ENCODE results near the gene VMP1.

VMP1 gene

DNA sequence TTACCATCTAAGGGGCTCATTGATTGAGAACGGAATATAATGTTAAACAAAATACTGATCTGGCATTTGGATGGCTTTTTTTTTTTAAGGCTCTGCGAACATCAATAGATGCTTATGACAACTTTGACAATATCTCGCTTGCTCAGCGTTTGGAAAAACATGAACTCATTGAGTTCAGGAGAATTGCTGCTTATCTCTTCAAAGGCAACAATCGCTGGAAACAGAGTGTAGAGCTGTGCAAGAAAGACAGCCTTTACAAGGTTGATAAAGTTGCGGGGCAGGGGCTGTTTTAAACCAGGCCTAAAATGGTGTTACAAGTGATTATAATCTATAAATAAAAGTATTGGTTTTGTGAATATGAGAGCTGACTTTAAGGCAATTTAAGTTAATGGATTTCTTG is 22.5 kb upstream of the VMP1 start:
- no peak for DNase-seq
- peaks cover 3% of the 10 kb centered on the region for H3K79me1 ChIP-seq (ENCODE audit: low read length)
- 100% methylated on average over 1 of the region's 6 CpGs for WGBS (ENCODE audit: extremely low coverage, insufficient coverage, low lambda C conversion rate)

DNA sequence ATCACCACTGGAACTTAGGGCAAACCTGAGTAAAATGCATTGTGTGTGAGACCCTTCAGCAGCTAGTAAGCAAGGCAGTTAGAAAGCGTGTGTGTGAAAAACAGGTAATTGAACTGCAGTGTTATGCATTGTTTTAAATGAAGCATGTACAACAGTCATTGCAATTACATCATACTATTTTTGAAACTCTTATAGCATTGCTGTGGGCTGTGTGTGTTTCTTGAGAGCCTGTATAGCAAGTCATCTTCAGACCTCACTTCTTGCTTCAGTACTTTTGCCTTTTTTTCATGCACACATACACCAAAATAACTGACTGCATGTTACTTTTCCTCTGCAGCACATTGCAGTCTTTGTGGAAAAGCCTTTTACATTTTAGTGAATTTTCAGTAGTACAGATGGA is 19.4 kb upstream of the VMP1 start:
- H3K4me3 ChIP-seq (ENCODE audit: low read length): no peak overlapping the region
- no peak overlapping the region for H3K27ac ChIP-seq (ENCODE audit: low read depth, low read length)
- no peak overlapping the region for H2BK15ac ChIP-seq (replicated peaks; ENCODE audit: low read depth)
- H3K18ac ChIP-seq (ENCODE audit: low read length): no peak overlapping the region
- no peak overlapping the region for H3K23ac ChIP-seq (ENCODE audit: low read length)
- H3K9ac ChIP-seq (ENCODE audit: low read length): no peak overlapping the region
- no peak overlapping the region for H2BK120ac ChIP-seq (ENCODE audit: low read depth, low read length)
- no peak overlapping the region for H2AK5ac ChIP-seq (ENCODE audit: low read length)
- H3K27me3 ChIP-seq (ENCODE audit: insufficient read depth, low read length, poor library complexity): no peaks in the 10 kb centered on the region
- no peaks in the 10 kb centered on the region for H3K4me1 ChIP-seq (ENCODE audit: control insufficient read depth, low read depth, low read length)
- H2BK5ac ChIP-seq (ENCODE audit: low read length): no peak overlapping the region
- no peak overlapping the region for H3K56ac ChIP-seq (ENCODE audit: low read length)
- no peak for DNase-seq
- H4K8ac ChIP-seq (ENCODE audit: low read depth, low read length): no peak overlapping the region
- no CpG with 5 or more reads among the region's 1 CpG for WGBS (ENCODE audit: extremely low coverage, insufficient coverage, low lambda C conversion rate)
- no peak overlapping the region for H4K5ac ChIP-seq (ENCODE audit: low read length)
- no peak overlapping the region for H3K4ac ChIP-seq (ENCODE audit: low read depth, low read length)
- H3K79me2 ChIP-seq (ENCODE audit: control insufficient read depth, insufficient read depth, low read length): no peaks in the 10 kb centered on the region
- peaks cover 10% of the 10 kb centered on the region for H3K36me3 ChIP-seq (ENCODE audit: control insufficient read depth, insufficient read depth, low read length)
- no peak overlapping the region for H3K4me2 ChIP-seq (ENCODE audit: low read length)
- peaks cover 3% of the 10 kb centered on the region for H3K79me1 ChIP-seq (ENCODE audit: low read length)

More for the DNA sequence above, 22.5 kb upstream of the VMP1 start:
- H2BK120ac ChIP-seq (ENCODE audit: low read depth, low read length): no peak overlapping the region
- H3K4me3 ChIP-seq (ENCODE audit: low read length): no peak overlapping the region
- H3K36me3 ChIP-seq (ENCODE audit: control insufficient read depth, insufficient read depth, low read length): peaks cover 17% of the 10 kb centered on the region
- no peak overlapping the region for H4K8ac ChIP-seq (ENCODE audit: low read depth, low read length)
- H3K79me2 ChIP-seq (ENCODE audit: control insufficient read depth, insufficient read depth, low read length): no peaks in the 10 kb centered on the region
- no peak overlapping the region for H3K4me2 ChIP-seq (ENCODE audit: low read length)
- no peak overlapping the region for H3K9ac ChIP-seq (ENCODE audit: low read length)
- H4K5ac ChIP-seq (ENCODE audit: low read length): no peak overlapping the region
- H3K4ac ChIP-seq (ENCODE audit: low read depth, low read length): no peak overlapping the region
- no peak overlapping the region for H2BK5ac ChIP-seq (ENCODE audit: low read length)
- no peak overlapping the region for H2AK5ac ChIP-seq (ENCODE audit: low read length)
- no peak overlapping the region for H3K56ac ChIP-seq (ENCODE audit: low read length)
- H3K18ac ChIP-seq (ENCODE audit: low read length): no peak overlapping the region
- H3K27ac ChIP-seq (ENCODE audit: low read depth, low read length): no peak overlapping the region
- H2BK15ac ChIP-seq (replicated peaks; ENCODE audit: low read depth): no peak overlapping the region
- no peak overlapping the region for H3K23ac ChIP-seq (ENCODE audit: low read length)
- no peaks in the 10 kb centered on the region for H3K4me1 ChIP-seq (ENCODE audit: control insufficient read depth, low read depth, low read length)
- no peaks in the 10 kb centered on the region for H3K27me3 ChIP-seq (ENCODE audit: insufficient read depth, low read length, poor library complexity)

DNA sequence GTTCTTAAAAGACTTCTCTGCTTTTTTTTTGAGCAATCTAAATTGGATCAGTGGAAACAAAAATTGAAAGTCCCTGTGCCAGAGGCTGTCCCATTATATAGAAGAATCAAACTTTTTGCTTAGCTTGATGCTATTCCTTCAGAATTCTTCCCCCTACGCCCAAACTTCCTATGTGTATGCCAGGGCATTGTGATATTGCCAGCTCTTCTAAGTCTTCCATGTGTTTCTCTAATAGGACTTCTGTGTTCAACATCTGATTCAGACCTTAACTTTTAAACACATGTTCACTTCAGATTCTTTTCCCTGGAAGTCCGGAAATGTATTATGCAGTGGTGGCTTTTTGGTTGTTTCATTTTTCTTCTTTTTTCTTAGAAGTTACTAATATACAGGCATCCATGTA is 19.0 kb upstream of the VMP1 start:
- no peak overlapping the region for H4K5ac ChIP-seq (ENCODE audit: low read length)
- DNase-seq: no peak
- H4K8ac ChIP-seq (ENCODE audit: low read depth, low read length): no peak overlapping the region
- WGBS (ENCODE audit: extremely low coverage, insufficient coverage, low lambda C conversion rate): no CpG with 5 or more reads among the region's 2 CpGs
- H2BK120ac ChIP-seq (ENCODE audit: low read depth, low read length): no peak overlapping the region
- H3K79me1 ChIP-seq (ENCODE audit: low read length): peaks cover 3% of the 10 kb centered on the region
- H3K4me2 ChIP-seq (ENCODE audit: low read length): no peak overlapping the region
- H3K27me3 ChIP-seq (ENCODE audit: insufficient read depth, low read length, poor library complexity): no peaks in the 10 kb centered on the region
- H3K4ac ChIP-seq (ENCODE audit: low read depth, low read length): no peak overlapping the region
- H3K23ac ChIP-seq (ENCODE audit: low read length): no peak overlapping the region
- H3K56ac ChIP-seq (ENCODE audit: low read length): no peak overlapping the region
- no peak overlapping the region for H2AK5ac ChIP-seq (ENCODE audit: low read length)
- no peaks in the 10 kb centered on the region for H3K4me1 ChIP-seq (ENCODE audit: control insufficient read depth, low read depth, low read length)
- H3K36me3 ChIP-seq (ENCODE audit: control insufficient read depth, insufficient read depth, low read length): peaks cover 7% of the 10 kb centered on the region
- H2BK15ac ChIP-seq (replicated peaks; ENCODE audit: low read depth): no peak overlapping the region
- no peak overlapping the region for H3K27ac ChIP-seq (ENCODE audit: low read depth, low read length)
- no peak overlapping the region for H2BK5ac ChIP-seq (ENCODE audit: low read length)
- no peaks in the 10 kb centered on the region for H3K79me2 ChIP-seq (ENCODE audit: control insufficient read depth, insufficient read depth, low read length)
- H3K4me3 ChIP-seq (ENCODE audit: low read length): no peak overlapping the region
- no peak overlapping the region for H3K18ac ChIP-seq (ENCODE audit: low read length)
- H3K9ac ChIP-seq (ENCODE audit: low read length): no peak overlapping the region

DNA sequence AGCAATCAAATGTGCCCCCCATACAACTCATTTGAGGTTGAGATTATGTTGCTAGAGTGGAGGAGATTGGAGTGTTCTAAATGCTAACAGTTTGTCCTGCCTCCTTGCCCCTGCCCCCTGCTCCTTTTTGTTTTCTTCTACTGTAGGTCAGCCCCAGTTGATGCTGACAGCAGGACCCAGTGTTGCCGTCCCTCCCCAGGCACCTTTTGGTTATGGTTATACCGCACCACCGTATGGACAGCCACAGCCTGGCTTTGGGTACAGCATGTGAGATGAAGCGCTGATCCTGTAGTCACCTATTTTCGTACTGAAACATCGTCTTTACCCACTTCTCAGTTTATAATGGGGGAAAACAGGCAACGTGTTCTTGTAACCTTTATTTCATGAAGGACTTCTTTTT is 13.9 kb upstream of the VMP1 start:
- peaks cover 9% of the 10 kb centered on the region for H3K36me3 ChIP-seq (ENCODE audit: control insufficient read depth, insufficient read depth, low read length)
- no peak overlapping the region for H2BK5ac ChIP-seq (ENCODE audit: low read length)

DNA sequence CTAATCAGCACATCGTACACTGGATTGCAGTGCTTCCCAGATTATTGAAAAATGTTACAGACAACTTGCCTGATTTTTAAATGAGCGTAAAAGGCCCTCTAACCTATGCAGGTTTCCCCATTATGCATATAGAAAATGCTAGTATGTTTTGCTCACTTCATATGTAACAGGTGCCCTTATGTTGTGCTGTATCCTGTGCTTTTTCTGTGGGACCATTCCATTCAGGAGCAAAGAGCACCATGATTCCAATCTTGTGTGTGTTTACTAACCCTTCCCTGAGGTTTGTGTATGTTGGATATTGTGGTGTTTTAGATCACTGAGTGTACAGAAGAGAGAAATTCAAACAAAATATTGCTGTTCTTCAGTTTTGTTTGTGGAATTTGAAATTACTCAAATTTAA is 13.1 kb upstream of the VMP1 start:
- H3K4ac ChIP-seq (ENCODE audit: low read depth, low read length): no peak overlapping the region
- H4K8ac ChIP-seq (ENCODE audit: low read depth, low read length): no peak overlapping the region
- H4K5ac ChIP-seq (ENCODE audit: low read length): no peak overlapping the region
- DNase-seq: no peak
- WGBS (ENCODE audit: extremely low coverage, insufficient coverage, low lambda C conversion rate): no CpG with 5 or more reads among the region's 2 CpGs
- H2BK120ac ChIP-seq (ENCODE audit: low read depth, low read length): no peak overlapping the region
- H3K27me3 ChIP-seq (ENCODE audit: insufficient read depth, low read length, poor library complexity): no peaks in the 10 kb centered on the region
- peaks cover 11% of the 10 kb centered on the region for H3K36me3 ChIP-seq (ENCODE audit: control insufficient read depth, insufficient read depth, low read length)
- H3K4me1 ChIP-seq (ENCODE audit: control insufficient read depth, low read depth, low read length): no peaks in the 10 kb centered on the region
- no peak overlapping the region for H3K18ac ChIP-seq (ENCODE audit: low read length)
- no peak overlapping the region for H2BK5ac ChIP-seq (ENCODE audit: low read length)
- H3K23ac ChIP-seq (ENCODE audit: low read length): no peak overlapping the region
- H3K4me3 ChIP-seq (ENCODE audit: low read length): no peak overlapping the region
- peaks cover 8% of the 10 kb centered on the region for H3K79me1 ChIP-seq (ENCODE audit: low read length)
- no peak overlapping the region for H2AK5ac ChIP-seq (ENCODE audit: low read length)
- H3K79me2 ChIP-seq (ENCODE audit: control insufficient read depth, insufficient read depth, low read length): peaks cover 24% of the 10 kb centered on the region
- no peak overlapping the region for H3K4me2 ChIP-seq (ENCODE audit: low read length)
- H3K9ac ChIP-seq (ENCODE audit: low read length): no peak overlapping the region
- H3K56ac ChIP-seq (ENCODE audit: low read length): no peak overlapping the region
- H2BK15ac ChIP-seq (replicated peaks; ENCODE audit: low read depth): no peak overlapping the region
- no peak overlapping the region for H3K27ac ChIP-seq (ENCODE audit: low read depth, low read length)

More for the DNA sequence above, 13.9 kb upstream of the VMP1 start:
- H2BK120ac ChIP-seq (ENCODE audit: low read depth, low read length): no peak overlapping the region
- no peak overlapping the region for H3K4me3 ChIP-seq (ENCODE audit: low read length)
- H2AK5ac ChIP-seq (ENCODE audit: low read length): no peak overlapping the region
- no peak overlapping the region for H3K56ac ChIP-seq (ENCODE audit: low read length)
- no peak overlapping the region for H3K18ac ChIP-seq (ENCODE audit: low read length)
- H4K5ac ChIP-seq (ENCODE audit: low read length): no peak overlapping the region
- no peaks in the 10 kb centered on the region for H3K4me1 ChIP-seq (ENCODE audit: control insufficient read depth, low read depth, low read length)
- no peak overlapping the region for H4K8ac ChIP-seq (ENCODE audit: low read depth, low read length)
- no peak overlapping the region for H3K27ac ChIP-seq (ENCODE audit: low read depth, low read length)
- H3K4ac ChIP-seq (ENCODE audit: low read depth, low read length): no peak overlapping the region
- peaks cover 6% of the 10 kb centered on the region for H3K79me1 ChIP-seq (ENCODE audit: low read length)
- H3K79me2 ChIP-seq (ENCODE audit: control insufficient read depth, insufficient read depth, low read length): peaks cover 17% of the 10 kb centered on the region
- no peak overlapping the region for H3K9ac ChIP-seq (ENCODE audit: low read length)
- H3K23ac ChIP-seq (ENCODE audit: low read length): no peak overlapping the region
- no peaks in the 10 kb centered on the region for H3K27me3 ChIP-seq (ENCODE audit: insufficient read depth, low read length, poor library complexity)
- H3K4me2 ChIP-seq (ENCODE audit: low read length): no peak overlapping the region
- no CpG with 5 or more reads among the region's 7 CpGs for WGBS (ENCODE audit: extremely low coverage, insufficient coverage, low lambda C conversion rate)
- H2BK15ac ChIP-seq (replicated peaks; ENCODE audit: low read depth): no peak overlapping the region
- no peak for DNase-seq

DNA sequence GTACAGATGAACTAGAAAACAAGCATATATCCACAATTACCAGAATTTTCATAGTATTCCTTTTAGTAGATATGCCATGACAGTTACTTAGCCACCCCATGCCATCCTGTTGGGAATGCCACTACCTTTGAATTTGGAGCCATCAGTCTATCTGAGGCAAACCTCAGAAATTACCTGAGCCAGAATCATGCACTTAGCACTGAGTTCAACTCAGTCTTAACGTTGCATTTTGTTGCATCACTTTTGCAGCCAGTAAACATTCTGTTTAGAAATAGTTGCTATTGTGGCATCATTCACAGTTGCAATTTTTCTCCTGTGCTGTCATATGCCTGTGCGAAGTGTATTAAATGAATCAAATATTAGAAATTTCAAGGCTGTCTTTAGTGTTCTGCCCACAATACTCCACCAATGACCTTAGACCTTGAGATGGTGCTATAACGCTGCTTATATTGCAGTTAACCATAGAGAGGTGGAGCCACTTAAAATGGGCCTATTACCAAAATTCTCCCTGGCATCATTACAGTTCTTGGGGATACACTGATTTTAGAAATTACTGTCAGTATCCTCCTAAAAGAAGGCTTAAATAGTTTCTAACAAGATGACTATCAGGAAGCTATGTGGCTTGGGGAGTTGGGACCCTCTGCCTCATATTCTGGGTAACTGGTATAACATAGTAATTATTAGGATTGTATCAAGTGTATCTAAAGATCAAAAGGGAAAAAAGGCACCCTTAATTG is 11.3 kb upstream of the VMP1 start:
- no peak overlapping the region for H4K8ac ChIP-seq (ENCODE audit: low read depth, low read length)
- no peak overlapping the region for H3K23ac ChIP-seq (ENCODE audit: low read length)
- H2BK120ac ChIP-seq (ENCODE audit: low read depth, low read length): no peak overlapping the region
- H3K79me1 ChIP-seq (ENCODE audit: low read length): peaks cover 13% of the 10 kb centered on the region
- WGBS (ENCODE audit: extremely low coverage, insufficient coverage, low lambda C conversion rate): no CpG with 5 or more reads among the region's 3 CpGs
- no peak overlapping the region for H2BK5ac ChIP-seq (ENCODE audit: low read length)
- peaks cover 13% of the 10 kb centered on the region for H3K36me3 ChIP-seq (ENCODE audit: control insufficient read depth, insufficient read depth, low read length)
- H4K5ac ChIP-seq (ENCODE audit: low read length): no peak overlapping the region
- peak; percentile 30 for DNase-seq
- H2AK5ac ChIP-seq (ENCODE audit: low read length): no peak overlapping the region
- no peak overlapping the region for H3K9ac ChIP-seq (ENCODE audit: low read length)
- H3K4me3 ChIP-seq (ENCODE audit: low read length): no peak overlapping the region
- peaks cover 40% of the 10 kb centered on the region for H3K79me2 ChIP-seq (ENCODE audit: control insufficient read depth, insufficient read depth, low read length)
- H3K4me1 ChIP-seq (ENCODE audit: control insufficient read depth, low read depth, low read length): no peaks in the 10 kb centered on the region
- no peak overlapping the region for H3K4ac ChIP-seq (ENCODE audit: low read depth, low read length)
- H3K27ac ChIP-seq (ENCODE audit: low read depth, low read length): no peak overlapping the region
- H3K27me3 ChIP-seq (ENCODE audit: insufficient read depth, low read length, poor library complexity): no peaks in the 10 kb centered on the region
- no peak overlapping the region for H3K18ac ChIP-seq (ENCODE audit: low read length)
- no peak overlapping the region for H3K56ac ChIP-seq (ENCODE audit: low read length)
- no peak overlapping the region for H2BK15ac ChIP-seq (replicated peaks; ENCODE audit: low read depth)
- H3K4me2 ChIP-seq (ENCODE audit: low read length): no peak overlapping the region
